Stimulated activated naive B cell treated with anti-CD40 and anti-IgM and Interleukin-4, amounts not matched to agents 10 μg/mL and 1 μg/mL and 100 μg/mL, for 72 hours (primary cell): ENCODE data around the gene WDR43.

Experiments used
- ATAC-seq, 2 donors: fragments of 150-1000 bp; cut with Tn5 transposase; replicated peaks; 2 replicates each; pipeline ENCODE4 v1.10.0; 2021; ENCODE audit warnings: moderate library complexity in 1 of 2
- DNase-seq: peaks from one replicate; pipeline ENCODE4 v3.0.0; 2021
- H3K27ac Mint-ChIP-seq: one replicate; pipeline ENCODE4 v1.8.0; 2022; ENCODE audit warnings: mild to moderate bottlenecking, mixed read lengths
- H3K27me3 Mint-ChIP-seq, 2 donors: one replicate each; pipeline ENCODE4 v1.8.0; 2022; ENCODE audit warnings: mixed read lengths in 2 of 2
- H3K36me3 Mint-ChIP-seq, 2 donors: one replicate each; pipeline ENCODE4 v1.8.0; 2022; ENCODE audit warnings: mixed read lengths in 2 of 2, mild to moderate bottlenecking in 1 of 2
- H3K4me1 Mint-ChIP-seq, 2 donors: one replicate each; pipeline ENCODE4 v1.8.0; 2022; ENCODE audit warnings: mixed read lengths in 2 of 2, mild to moderate bottlenecking in 1 of 2
- H3K4me3 Mint-ChIP-seq, 2 donors: one replicate each; pipeline ENCODE4 v1.8.0; 2022; ENCODE audit warnings: mild to moderate bottlenecking in 2 of 2, mixed read lengths in 2 of 2, moderate library complexity in 1 of 2
- H3K9me3 Mint-ChIP-seq, 2 donors: one replicate each; pipeline ENCODE4 v1.8.0; 2022; ENCODE audit warnings: mixed read lengths in 2 of 2, mild to moderate bottlenecking in 1 of 2

The WDR43 gene, protein sequence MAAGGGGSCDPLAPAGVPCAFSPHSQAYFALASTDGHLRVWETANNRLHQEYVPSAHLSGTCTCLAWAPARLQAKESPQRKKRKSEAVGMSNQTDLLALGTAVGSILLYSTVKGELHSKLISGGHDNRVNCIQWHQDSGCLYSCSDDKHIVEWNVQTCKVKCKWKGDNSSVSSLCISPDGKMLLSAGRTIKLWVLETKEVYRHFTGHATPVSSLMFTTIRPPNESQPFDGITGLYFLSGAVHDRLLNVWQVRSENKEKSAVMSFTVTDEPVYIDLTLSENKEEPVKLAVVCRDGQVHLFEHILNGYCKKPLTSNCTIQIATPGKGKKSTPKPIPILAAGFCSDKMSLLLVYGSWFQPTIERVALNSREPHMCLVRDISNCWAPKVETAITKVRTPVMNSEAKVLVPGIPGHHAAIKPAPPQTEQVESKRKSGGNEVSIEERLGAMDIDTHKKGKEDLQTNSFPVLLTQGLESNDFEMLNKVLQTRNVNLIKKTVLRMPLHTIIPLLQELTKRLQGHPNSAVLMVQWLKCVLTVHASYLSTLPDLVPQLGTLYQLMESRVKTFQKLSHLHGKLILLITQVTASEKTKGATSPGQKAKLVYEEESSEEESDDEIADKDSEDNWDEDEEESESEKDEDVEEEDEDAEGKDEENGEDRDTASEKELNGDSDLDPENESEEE

DNA sequence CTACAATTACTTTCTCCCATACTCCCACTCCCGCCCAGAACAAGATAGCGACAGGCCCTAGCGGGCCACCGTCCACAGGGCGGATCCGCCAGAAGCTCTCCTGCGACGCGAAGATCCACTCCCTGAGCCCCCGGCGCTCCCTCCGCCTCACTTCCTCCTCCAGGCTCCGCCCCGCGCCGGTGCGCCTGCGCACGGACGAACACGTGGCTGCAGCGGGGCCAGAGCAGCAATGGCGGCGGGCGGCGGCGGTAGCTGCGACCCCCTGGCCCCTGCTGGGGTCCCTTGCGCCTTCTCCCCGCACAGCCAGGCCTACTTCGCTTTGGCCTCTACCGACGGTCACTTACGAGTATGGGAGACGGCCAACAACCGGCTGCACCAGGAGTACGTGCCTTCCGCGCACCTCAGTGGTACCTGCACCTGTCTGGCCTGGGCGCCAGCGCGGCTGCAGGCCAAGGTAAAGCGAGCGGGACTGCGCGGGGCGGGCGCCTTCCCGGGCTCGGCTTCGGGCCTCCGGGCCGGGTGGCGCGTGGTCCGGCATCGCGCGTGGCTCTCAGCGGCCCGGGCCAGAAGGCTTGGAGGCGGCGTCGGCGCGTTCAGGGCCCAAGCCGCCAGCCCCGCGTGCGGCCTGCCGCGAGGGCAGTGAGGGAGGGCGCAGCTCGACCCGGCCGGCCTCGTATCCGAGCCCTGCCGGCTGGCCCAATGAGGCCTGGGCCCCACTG, at the start of gene WDR43:
Gene WDR43 (plus strand): TSS at position 198 of the 719 bp plus-strand sequence. CDS start 32 bp downstream, at position 230.
- H3K36me3 Mint-ChIP-seq = peaks cover 2 to 14% of the 10 kb centered on the region in 2 donors
- H3K4me1 Mint-ChIP-seq = peaks cover 18 to 32% of the 10 kb centered on the region in 2 donors
- H3K27me3 Mint-ChIP-seq = no peaks in the 10 kb centered on the region
- DNase-seq (peak; percentile 98), ATAC-seq (peak; percentile 93 to 97)
- no peaks in the 10 kb centered on the region for H3K9me3 Mint-ChIP-seq
- peak within 1 kb of the TSS; percentile 91 to 94 for H3K4me3 Mint-ChIP-seq
- H3K27ac Mint-ChIP-seq = peak within 1 kb of the TSS; percentile 96

DNA sequence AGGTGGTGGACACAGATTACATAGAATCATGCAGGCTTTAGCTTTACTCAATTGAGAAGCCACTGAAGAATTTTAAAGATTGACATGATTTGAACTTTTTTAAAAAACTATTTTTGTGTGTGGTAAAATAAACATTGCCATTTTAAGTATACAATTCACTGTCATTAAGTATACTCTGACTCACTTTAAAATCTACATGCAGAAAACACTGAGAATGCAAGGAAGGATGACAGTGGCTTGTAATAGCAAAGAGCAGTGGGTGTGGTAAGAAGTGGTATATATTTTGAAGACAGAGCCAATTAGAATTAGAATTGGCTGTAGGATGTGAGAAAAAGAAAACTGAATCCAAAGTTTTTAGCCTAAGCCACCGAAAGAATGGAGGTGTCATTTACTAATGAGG, 39.3 kb upstream of the WDR43 start:
- Mint-ChIP-seq H3K27ac (peak overlapping the region; percentile 7), H3K9me3 (no peaks in the 10 kb centered on the region)

DNA sequence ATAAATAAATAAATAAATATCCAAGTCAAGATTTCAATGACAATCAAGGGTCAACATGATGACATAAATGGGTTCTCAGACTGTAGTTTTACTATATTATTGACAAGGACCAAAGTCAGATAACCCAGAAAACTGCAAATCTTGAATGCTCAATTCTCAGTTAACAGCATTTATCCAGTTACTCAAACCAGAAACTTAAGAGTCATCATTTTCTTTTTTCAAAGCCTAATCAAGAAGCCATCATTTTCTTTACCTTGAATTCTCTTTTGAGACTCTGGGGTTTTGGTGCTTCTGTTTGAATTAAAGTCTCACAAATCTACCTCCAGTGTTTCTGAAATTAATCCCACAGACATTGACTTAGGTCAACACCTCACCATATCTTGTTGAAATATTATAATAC, 38.5 kb upstream of the WDR43 start:
- H3K36me3 Mint-ChIP-seq = peaks cover 20 to 30% of the 10 kb centered on the region in 2 donors
- H3K27ac Mint-ChIP-seq = no peak overlapping the region

More for the DNA sequence above, 39.3 kb upstream of the WDR43 start:
- H3K4me3 Mint-ChIP-seq = no peak overlapping the region
- DNase-seq (no peak), ATAC-seq (no peak)
- no peaks in the 10 kb centered on the region for H3K4me1 Mint-ChIP-seq
- H3K27me3 Mint-ChIP-seq = no peaks in the 10 kb centered on the region
- peaks cover 13 to 22% of the 10 kb centered on the region in 2 donors for H3K36me3 Mint-ChIP-seq

DNA sequence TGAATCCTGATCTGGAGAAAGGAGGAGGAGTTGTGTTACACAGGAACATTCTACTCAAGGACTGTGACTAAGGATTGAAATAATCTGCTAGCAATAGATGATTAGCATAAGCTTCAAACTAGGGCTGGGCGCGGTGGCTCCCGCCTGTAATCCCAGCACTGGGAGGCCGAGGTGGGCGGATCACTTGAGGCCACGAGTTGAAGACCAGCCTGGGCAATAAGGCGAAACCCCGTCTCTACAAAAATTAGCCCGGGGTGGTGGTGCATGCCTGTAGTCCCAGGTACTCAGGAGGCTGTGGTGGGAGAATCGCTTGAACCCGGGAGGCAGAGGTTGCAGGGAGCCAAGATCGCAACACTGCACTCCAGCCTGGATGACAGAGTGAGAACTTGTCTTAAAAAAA, 25.9 kb upstream of the WDR43 start:
- H3K36me3 Mint-ChIP-seq = peaks cover 15 to 30% of the 10 kb centered on the region in 2 donors
- peak overlapping the region; percentile 59 for H3K27ac Mint-ChIP-seq
- peak overlapping the region; percentile 74 to 76 for H3K4me3 Mint-ChIP-seq
- no peaks in the 10 kb centered on the region for H3K27me3 Mint-ChIP-seq
- H3K9me3 Mint-ChIP-seq = no peaks in the 10 kb centered on the region
- no peak for ATAC-seq
- no peak for DNase-seq
- H3K4me1 Mint-ChIP-seq = peaks cover 13 to 49% of the 10 kb centered on the region in 2 donors

More for the DNA sequence above, 38.5 kb upstream of the WDR43 start:
- H3K4me3 Mint-ChIP-seq = no peak overlapping the region
- no peaks in the 10 kb centered on the region for H3K4me1 Mint-ChIP-seq
- H3K27me3 Mint-ChIP-seq = no peaks in the 10 kb centered on the region
- DNase-seq (no peak), ATAC-seq (no peak)
- no peaks in the 10 kb centered on the region for H3K9me3 Mint-ChIP-seq

DNA sequence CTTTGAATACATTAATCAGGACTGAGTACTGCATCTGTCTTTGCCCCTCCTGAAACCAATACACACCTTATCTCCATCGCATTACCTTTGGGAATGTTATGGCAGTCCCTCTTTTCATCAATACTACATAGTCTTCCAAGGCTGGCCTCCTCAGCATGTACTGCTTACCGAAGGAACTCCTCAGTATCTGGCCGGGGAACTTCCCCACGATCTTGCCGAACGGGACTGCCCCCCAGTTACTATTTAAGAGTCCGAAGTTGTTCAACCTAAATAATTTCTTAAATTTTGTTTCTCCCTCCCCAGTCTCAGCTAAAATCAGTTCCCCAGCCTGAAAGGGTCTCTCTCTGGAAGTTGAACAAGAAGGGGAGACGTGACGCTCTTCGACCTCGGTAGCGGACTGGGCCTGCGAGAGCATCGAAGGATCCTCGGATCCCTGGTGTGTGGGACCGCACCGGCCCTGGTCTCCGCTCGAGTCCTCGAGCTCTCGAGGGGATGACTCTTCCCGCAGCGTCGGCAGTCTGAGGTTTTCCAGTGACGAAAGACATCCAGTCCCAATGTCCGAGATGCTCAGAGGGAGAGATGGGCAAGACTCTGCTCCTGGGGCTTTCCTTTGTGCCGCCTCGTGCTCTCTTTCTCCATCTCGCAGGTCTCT, 24.8 kb upstream of the WDR43 start:
- no peaks in the 10 kb centered on the region for H3K27me3 Mint-ChIP-seq
- H3K9me3 Mint-ChIP-seq = no peaks in the 10 kb centered on the region
- peak overlapping the region; percentile 98 for H3K27ac Mint-ChIP-seq
- DNase-seq (no peak), ATAC-seq (peak; percentile 17 to 22)
- H3K4me1 Mint-ChIP-seq = peaks cover 12 to 42% of the 10 kb centered on the region in 2 donors
- H3K4me3 Mint-ChIP-seq = peak overlapping the region; percentile 92 to 95
- peaks cover 10 to 23% of the 10 kb centered on the region in 2 donors for H3K36me3 Mint-ChIP-seq

DNA sequence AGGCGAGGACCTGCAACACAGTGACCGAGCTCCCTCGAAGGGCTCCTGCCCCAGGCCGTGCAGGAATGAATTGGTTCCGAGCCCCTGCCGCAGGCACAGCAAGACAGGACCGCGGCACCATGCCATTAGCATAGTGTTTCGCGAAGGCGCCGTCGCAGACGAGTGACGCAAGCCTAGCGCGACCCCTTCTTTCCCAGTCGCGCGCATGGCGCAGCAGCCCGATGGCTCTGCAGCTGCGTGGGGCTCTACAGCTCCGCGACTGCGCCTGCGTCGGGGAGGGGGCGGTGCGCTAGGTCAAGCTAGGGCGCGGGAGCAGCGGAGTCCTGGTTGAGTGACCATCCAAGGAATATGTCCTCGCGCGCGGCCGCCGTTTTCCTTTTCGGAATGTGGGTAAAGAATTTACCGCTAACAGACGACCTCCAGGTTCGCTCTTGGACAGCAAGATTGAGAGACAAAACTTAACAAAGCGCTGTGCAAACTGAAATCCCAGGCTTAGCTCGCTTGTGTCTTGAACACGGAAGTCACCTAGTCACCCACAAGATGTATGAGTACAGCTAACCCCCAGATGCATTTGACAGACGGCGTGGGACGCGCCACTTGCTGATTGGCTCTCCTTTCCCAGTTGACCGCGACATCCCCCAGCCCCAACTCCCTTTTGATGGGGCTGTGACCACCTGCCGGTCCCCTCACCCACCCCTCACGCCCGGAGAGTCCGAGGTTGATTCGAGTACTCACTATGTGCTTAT, 24.1 kb upstream of the WDR43 start, which contains the start of gene TRMT61B:
Gene TRMT61B (minus strand): TSS at position 164 of the 746 bp plus-strand sequence. CDS start 32 bp downstream, at position 132.
- peaks cover 6 to 18% of the 10 kb centered on the region in 2 donors for H3K36me3 Mint-ChIP-seq
- no peaks in the 10 kb centered on the region for H3K9me3 Mint-ChIP-seq
- H3K27ac Mint-ChIP-seq = peak within 1 kb of the TSS; percentile 98
- H3K27me3 Mint-ChIP-seq = peaks cover 0 to under 1% of the 10 kb centered on the region in 2 donors
- peak within 1 kb of the TSS; percentile 92 to 95 for H3K4me3 Mint-ChIP-seq
- ATAC-seq (peak; percentile 97 to 98), DNase-seq (peak; percentile 96)
- peaks cover 8 to 35% of the 10 kb centered on the region in 2 donors for H3K4me1 Mint-ChIP-seq

DNA sequence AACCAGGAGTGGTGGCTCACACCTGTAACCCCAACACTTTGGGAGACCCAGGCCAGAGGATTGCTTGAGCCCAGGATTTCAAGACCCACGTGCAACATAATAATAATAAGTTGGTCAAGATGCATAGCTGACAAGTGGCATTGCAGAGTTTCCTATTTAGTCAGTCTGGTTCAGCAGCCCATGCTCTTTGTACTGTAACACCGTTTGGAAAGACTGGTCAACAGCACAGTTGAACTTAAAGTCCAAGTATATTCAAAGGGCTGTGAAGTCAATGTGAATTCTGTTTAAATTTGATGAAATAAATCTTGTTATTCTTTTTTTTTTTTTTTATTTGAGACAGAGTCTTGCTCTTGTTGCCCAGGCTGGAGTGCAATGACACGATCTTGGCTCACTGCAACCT, 22.8 kb upstream of the WDR43 start:
- H3K9me3 Mint-ChIP-seq = no peaks in the 10 kb centered on the region
- ATAC-seq (no peak), DNase-seq (no peak)
- peaks cover 5 to 14% of the 10 kb centered on the region in 2 donors for H3K27me3 Mint-ChIP-seq
- peaks cover 7 to 27% of the 10 kb centered on the region in 2 donors for H3K4me1 Mint-ChIP-seq
- H3K27ac Mint-ChIP-seq = no peak overlapping the region
- peaks cover 3 to 17% of the 10 kb centered on the region in 2 donors for H3K36me3 Mint-ChIP-seq
- no peak overlapping the region for H3K4me3 Mint-ChIP-seq

DNA sequence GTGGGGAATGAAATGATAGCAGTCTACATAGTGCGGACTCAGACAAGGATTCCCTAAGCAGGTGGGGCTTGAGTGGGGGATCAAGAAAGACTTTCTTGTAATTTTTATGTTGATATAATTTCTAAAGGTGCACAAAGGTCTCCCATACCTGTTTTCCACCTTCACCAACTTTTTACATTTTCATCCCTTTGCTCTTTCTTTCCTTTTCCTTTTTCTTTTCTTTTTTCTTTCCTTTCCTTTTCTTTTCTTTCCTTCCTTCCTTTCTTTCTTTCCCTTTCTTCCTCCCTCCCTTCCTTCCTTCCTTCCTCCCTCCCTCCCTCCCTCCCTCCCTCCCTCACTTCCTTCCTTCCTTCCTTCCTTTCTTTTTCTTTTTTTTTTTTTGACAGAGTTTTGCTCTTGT, 14.3 kb upstream of the WDR43 start:
- Mint-ChIP-seq H3K9me3 (no peaks in the 10 kb centered on the region), H3K27me3 (peaks cover 18 to 39% of the 10 kb centered on the region in 2 donors), H3K27ac (no peak overlapping the region), H3K4me3 (no peak overlapping the region), H3K4me1 (no peaks in the 10 kb centered on the region), H3K36me3 (no peaks in the 10 kb centered on the region)
- DNase-seq = no peak
- ATAC-seq = no peak

DNA sequence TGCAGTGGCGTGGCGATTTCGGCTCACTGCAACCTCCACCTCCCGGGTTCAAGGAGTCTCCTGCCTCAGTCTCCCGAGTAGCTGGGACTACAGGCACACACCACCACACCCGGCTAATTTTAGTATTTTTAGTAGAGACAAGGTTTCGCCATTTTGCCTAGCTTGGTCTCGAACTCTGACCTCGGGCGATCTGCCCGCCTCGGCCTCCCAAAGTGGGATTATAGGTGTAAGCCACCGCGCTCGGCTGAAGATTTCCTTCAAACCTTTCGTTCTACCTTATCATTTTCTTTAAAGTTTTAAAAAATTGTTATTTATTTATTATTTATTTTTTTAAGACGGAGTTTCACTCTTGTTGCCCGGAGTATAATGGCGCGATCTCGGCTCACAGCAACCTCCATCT, 979 bp upstream of the WDR43 start:
- Mint-ChIP-seq H3K4me1 (peaks cover 13 to 23% of the 10 kb centered on the region in 2 donors), H3K27me3 (peaks cover 0 to 6% of the 10 kb centered on the region in 2 donors), H3K27ac (no peak overlapping the region), H3K36me3 (peaks cover 0 to 10% of the 10 kb centered on the region in 2 donors), H3K9me3 (no peaks in the 10 kb centered on the region), H3K4me3 (no peak overlapping the region)
- ATAC-seq (no peak), DNase-seq (no peak)

DNA sequence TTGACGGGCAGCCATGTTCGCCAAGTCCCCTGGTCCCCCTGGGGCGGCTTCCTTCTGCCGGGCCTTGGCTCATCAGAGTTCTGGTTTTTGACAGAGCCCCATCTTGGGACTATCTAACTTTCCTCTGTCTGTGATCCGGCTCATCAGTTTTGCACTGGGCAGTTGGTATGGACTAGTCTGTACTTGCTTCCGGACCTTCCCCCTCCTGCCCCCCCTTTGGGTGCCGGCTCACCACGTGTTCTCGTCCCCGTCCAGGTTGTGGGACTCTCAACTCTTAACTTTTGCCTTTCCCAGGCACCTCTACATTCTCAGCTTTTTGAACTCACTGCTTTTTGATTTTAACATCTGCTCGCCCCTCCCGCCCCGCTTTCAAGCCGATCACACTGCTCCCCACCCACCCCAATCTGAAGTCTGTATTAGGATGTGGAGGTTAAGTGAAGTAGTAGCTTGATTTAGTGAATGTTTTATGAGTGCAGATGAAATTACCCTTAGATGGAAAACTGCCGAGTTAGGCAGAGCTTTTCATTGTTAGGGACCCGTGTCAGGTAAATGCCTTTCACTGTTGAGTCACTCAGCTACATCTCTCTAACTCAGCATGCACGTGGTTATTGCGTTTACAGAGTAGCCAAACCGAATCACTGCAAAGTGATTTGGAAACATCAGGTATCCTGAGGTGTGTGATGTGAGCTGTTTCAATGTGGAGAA, 874 bp downstream of the WDR43 start:
- Mint-ChIP-seq H3K4me1 (peaks cover 18 to 32% of the 10 kb centered on the region in 2 donors), H3K9me3 (no peaks in the 10 kb centered on the region), H3K36me3 (peaks cover 2 to 14% of the 10 kb centered on the region in 2 donors), H3K27me3 (no peaks in the 10 kb centered on the region), H3K4me3 (peak overlapping the region; percentile 91 to 94), H3K27ac (peak overlapping the region; percentile 96)
- peak; percentile 38 for DNase-seq
- peak; percentile 27 to 48 for ATAC-seq

DNA sequence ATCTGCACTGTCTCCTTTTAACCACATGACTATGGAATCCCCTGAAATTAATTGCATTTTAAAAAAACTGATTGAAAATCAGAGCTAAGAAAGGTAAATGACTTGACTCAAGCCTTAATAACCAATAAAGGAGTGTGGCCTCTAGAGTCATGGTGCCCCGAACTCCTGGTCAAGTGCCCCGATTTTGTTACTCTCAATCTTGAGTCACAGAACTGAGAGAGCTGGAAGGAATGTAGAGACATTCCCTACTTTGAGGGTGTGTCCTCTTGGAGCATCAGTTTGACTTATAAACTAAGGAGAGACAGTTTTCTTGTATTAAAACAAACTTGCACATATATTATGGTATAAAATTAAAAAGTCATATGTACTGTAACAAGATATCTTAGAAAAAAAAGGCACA, 2.4 kb downstream of the WDR43 start:
- ATAC-seq (no peak), DNase-seq (no peak)
- peaks cover 25 to 45% of the 10 kb centered on the region in 2 donors for H3K4me1 Mint-ChIP-seq
- H3K27ac Mint-ChIP-seq = no peak overlapping the region
- H3K4me3 Mint-ChIP-seq = peak overlapping the region; percentile 29 to 91
- no peaks in the 10 kb centered on the region for H3K27me3 Mint-ChIP-seq
- H3K36me3 Mint-ChIP-seq = peaks cover 5 to 23% of the 10 kb centered on the region in 2 donors
- no peaks in the 10 kb centered on the region for H3K9me3 Mint-ChIP-seq

DNA sequence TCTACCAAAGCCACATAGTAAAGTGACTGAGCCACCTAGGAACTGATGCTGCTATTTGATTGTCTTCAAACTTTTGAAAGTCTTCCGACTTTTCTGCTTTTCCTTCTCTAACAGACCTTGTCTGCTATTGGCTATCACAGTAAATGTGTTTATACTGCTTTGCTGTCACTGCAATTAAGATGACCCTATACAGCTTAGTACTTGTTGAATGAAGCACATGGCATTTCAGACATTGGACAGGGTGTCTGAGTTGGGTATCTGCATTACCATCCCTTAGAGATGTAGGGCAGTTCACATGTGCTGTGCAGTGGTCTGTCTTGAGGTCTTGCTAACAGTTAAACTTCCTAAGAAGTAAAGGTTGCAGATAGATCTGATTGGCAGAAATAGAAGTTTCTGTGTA, 3.6 kb downstream of the WDR43 start:
- Mint-ChIP-seq H3K27ac (no peak overlapping the region), H3K9me3 (no peaks in the 10 kb centered on the region), H3K36me3 (peaks cover 7 to 29% of the 10 kb centered on the region in 2 donors), H3K4me3 (peak overlapping the region in 1 of 2 donors; percentile 71), H3K4me1 (peaks cover 26 to 52% of the 10 kb centered on the region in 2 donors), H3K27me3 (no peaks in the 10 kb centered on the region)
- ATAC-seq (no peak), DNase-seq (no peak)

DNA sequence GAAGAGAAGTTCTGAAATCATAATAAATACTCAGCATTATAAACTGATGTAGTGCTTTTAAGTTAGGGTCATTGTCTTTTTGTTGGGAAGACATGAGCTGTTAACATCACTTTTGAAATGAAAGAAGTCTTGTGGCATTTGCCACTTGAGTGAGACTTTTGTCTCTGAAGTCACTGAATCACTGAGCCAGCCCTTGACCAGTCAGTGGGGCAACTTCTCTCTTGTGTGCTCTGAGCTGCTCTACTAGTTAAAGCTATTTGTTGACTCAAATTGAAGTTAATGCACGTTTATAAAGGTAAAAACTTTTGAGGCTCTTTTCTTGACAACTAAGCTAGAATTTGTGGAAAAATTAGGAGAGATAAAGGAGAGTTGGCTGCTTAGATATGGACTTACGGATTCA, 6.7 kb downstream of the WDR43 start:
- H3K4me1 Mint-ChIP-seq = peaks cover 28 to 55% of the 10 kb centered on the region in 2 donors
- H3K4me3 Mint-ChIP-seq = no peak overlapping the region
- ATAC-seq = no peak
- H3K27ac Mint-ChIP-seq = no peak overlapping the region
- H3K36me3 Mint-ChIP-seq = peaks cover 20 to 40% of the 10 kb centered on the region in 2 donors
- no peaks in the 10 kb centered on the region for H3K27me3 Mint-ChIP-seq
- no peaks in the 10 kb centered on the region for H3K9me3 Mint-ChIP-seq
- DNase-seq = no peak
